ENCODE data around the gene ELF4. TPM values are rescaled to one million over a fixed set of nuclear protein-coding genes. Genes with fewer than 3 reads are reported as not detected.

ELF4 gene
- total RNA-seq: 10 to 100 TPM; 21.6 to 25.4 TPM

DNA sequence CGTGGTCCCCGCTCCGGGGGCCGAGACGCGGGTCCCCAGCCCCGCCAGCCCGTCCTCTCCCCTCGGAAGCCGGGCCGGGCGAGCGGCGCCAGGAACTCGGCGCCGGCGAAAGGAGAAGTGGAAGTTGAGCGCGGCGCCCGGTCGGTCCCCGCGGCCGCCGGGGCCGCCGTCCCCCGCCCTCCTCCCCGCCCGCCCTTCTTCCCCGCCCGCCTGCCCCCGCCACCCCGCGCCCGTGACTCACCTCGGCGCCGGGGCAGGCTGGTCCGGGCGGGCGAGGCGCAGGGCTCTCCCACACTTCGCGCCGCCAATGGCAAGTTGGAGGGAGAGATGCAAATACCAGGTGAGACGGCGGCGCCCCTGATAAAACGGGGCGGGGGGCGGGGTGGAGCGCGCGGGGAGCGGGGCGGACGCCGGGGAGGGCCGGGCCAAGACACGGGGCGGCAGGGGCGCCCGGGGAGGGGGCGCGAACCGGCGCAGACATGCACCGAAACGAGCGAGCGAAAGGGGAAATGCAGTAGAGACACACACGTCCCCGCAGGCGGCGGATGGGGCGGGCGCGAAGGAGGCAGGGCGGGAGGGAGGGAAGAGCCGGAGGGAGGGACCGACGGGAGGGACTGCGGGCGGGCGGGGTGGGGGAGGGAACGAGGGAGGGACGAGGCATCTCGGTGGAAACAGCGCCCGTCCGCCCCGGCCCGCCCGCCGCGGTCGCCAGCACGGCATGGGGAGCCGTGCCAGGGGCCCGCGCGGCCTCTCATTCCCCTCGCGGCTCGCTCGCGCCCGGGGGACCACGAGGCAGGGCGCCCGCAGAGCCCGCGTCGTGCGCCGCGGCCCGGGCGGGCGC is at the start of gene ELF4:
Gene ELF4 (minus strand): TSS at position 119 of the 841 bp plus-strand sequence. CDS start 29,167 bp downstream, outside the sequence.
- ATAC-seq (peak; percentile 76 to 77), DNase-seq (ENCODE audit: low spot score in 2 of 2) (peak in 1 of 2 donors; percentile 42)
- H3K36me3 Mint-ChIP-seq: peaks cover 0 to 4% of the 10 kb centered on the region in 2 donors
- no peaks in the 10 kb centered on the region for H3K9me3 Mint-ChIP-seq
- peak within 1 kb of the TSS; percentile 84 to 90 for H3K27ac Mint-ChIP-seq

DNA sequence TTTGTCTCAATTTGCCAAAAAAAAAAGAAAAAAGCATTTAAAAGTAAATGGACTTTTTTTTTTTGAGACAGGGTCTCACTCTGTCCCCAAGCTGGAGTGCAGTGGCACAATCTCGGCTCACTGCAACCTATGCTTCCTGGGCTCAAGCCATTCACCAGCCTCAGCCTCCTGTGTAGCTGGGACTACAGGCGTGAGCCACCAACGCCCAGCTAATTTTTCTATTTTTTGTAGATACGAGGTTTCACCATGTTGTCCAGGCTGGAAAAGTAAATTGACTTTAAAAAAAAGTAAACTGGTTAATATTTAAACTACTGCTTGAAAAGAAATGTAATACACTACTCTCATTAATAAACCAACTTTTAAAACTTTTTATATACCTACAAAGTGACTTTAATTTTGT is 49.5 kb upstream of the ELF4 start:
- H3K9me3 Mint-ChIP-seq: no peaks in the 10 kb centered on the region
- ATAC-seq (no peak), DNase-seq (ENCODE audit: low spot score in 2 of 2) (no peak)
- no peak overlapping the region for H3K27ac Mint-ChIP-seq
- H3K36me3 Mint-ChIP-seq: no peaks in the 10 kb centered on the region

DNA sequence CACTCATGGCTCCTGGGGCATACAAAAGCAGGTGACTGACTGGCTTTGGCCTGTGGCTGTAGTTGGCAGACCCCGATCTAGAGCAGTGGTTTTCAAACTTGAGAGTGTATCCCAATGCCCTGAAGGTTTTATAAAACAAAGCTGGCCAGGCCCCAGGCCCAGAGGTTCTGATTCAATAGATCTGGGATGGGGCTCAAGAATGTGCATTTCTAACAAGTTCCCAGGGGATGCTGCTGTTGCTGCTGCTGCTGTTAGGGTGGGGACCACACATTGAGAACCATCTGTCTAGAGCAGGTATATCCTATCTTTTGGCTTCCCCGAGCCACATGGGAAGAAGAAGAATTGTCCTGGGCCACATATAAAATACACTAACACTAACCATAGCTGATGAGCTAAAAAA is 48.0 kb upstream of the ELF4 start:
- DNase-seq (ENCODE audit: low spot score in 2 of 2) (no peak), ATAC-seq (no peak)
- no peaks in the 10 kb centered on the region for H3K9me3 Mint-ChIP-seq
- H3K36me3 Mint-ChIP-seq: no peaks in the 10 kb centered on the region
- no peak overlapping the region for H3K27ac Mint-ChIP-seq

DNA sequence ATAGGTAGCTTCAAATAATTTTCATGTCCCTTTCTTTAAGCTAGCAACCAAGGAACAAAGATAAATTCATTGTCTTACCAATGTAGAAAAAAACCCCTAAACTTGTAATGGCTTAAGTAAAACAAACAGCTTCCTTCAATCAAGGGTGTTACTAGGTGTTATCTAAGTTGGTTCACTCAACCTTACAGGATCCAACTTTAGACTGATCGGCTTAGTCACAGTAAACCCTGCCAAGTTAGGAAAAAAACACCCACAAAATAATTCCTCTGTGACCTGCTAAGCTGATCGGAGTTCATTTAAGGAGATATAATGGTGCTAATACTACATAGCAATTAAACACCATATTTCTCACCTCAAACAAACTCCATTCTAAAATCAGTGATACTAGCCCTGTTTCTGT is 45.3 kb upstream of the ELF4 start:
- DNase-seq (ENCODE audit: low spot score in 2 of 2) (no peak), ATAC-seq (no peak)

DNA sequence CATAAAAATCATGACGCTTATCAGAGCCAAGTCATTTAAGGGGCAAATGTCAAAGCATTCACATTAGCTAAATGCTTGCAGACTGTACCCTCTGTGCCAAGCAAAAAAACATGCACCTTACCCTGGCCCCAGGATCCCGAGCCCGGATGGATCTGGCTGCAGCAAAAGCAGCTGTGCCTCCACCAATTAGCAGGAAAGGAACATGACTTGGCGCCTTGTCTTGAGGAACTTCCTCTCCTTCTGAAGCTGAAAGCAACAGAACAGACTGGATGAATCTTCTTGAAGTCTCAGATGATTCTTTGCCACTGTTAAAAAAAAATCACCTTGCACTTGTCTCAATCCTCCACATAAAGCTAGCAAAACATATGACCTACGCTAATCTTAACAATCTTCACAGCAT is 37.3 kb upstream of the ELF4 start:
- no peak for ATAC-seq
- Mint-ChIP-seq H3K9me3 (no peaks in the 10 kb centered on the region), H3K27ac (no peak overlapping the region)

More for the DNA sequence above, 45.3 kb upstream of the ELF4 start:
- Mint-ChIP-seq H3K9me3 (no peaks in the 10 kb centered on the region), H3K36me3 (no peaks in the 10 kb centered on the region), H3K27ac (no peak overlapping the region)

DNA sequence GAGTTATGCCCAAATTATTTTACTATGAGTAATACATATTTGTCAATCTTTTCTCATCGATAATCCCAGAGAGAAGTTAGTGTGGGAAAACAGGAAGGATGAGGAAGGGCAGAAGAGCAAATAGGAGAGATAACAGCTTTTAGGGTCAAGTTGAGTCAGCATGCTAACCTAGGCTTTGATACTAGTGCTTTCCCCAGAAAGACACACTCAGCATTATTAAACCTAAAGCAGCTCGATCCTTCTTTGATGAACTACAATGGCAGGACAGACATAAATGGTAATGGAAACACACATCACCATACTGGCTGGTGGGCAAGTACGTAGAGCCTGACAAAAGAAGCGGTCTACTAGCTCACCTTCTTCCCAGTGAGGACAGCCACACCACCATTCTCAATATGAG is 34.8 kb upstream of the ELF4 start:
- Mint-ChIP-seq H3K27ac (no peak overlapping the region), H3K9me3 (no peaks in the 10 kb centered on the region), H3K36me3 (peaks cover 9 to 20% of the 10 kb centered on the region in 2 donors)
- no peak for ATAC-seq
- DNase-seq (ENCODE audit: low spot score in 2 of 2): no peak

More for the DNA sequence above, 37.3 kb upstream of the ELF4 start:
- no peak for DNase-seq (ENCODE audit: low spot score in 2 of 2)
- H3K36me3 Mint-ChIP-seq: peaks cover 8 to 20% of the 10 kb centered on the region in 2 donors

DNA sequence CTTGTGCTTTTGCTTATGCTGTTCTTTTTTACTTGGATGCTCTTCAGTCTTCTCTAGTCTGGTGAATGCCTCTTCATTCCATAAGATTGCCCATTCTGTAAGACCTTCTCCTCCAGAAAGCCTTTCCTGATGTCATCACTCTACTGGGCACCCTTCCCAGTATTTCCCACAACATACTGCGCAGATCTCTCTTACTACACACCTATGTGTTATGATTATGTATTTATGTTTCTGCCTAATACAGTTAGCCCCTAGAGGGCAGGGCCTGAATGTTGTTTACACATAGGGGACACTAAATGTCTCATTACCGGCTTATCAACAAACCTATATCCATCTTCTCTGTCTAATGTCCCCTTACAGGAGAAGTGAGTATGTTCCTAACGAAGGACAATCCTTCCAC is 34.2 kb upstream of the ELF4 start:
- no peak for ATAC-seq
- Mint-ChIP-seq H3K27ac (no peak overlapping the region), H3K9me3 (no peaks in the 10 kb centered on the region), H3K36me3 (peaks cover 9 to 20% of the 10 kb centered on the region in 2 donors)
- DNase-seq (ENCODE audit: low spot score in 2 of 2): no peak

DNA sequence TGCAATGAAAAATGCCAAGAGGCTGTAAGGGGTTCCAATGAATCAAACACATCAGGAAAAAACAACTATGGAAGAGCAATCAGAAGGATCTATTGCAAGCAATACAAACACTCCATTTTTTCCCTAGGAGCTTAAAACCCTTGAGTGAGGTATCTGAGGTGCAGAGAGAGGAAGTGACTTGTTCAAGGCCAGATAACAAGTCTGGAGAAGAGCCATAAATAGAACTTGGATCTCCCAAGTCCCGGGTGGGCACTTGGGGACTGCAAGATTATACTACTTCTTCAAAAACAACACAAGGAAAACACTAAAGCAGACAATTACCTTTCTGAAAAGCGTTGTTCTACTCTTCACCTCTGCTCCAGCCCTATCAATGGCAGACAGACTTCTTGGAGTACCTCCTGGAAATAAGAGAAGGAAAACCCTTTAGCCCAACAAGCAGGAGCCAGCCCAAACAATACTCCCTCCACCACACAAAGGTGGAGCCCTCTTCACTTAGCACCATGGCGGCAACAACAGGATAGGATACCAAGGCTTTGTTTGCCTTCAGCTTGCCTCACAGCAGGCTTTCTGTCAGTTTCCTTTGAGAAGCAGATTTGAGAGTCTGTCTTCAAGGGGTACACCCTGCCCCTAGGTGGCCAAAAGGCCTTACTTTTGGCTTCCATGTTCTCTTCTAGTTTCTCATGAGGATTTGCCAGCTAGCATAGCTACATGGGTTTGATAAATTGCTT is 29.3 kb upstream of the ELF4 start:
- peaks cover 9 to 13% of the 10 kb centered on the region in 2 donors for H3K36me3 Mint-ChIP-seq
- no peaks in the 10 kb centered on the region for H3K9me3 Mint-ChIP-seq

DNA sequence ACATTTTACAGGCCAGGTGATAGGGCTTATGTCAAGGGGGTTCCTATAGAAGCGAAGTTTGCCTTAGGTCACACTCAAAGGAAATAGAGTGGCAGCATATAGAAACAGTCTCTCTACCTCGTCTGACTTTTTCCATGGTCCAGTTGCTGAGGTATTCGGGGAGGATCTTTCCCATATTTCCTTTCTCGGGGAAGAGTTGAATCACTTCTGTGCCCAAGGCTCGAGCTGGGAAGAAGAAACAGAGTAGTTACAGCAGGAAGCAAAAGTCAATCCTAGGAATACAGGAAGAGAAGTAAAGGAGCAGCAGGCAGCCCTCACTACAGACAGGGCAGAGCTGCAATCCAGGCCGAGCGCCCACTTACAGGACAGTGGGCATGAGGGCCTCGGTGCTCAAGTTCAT is 26.7 kb upstream of the ELF4 start:
- Mint-ChIP-seq H3K9me3 (no peaks in the 10 kb centered on the region), H3K36me3 (no peaks in the 10 kb centered on the region), H3K27ac (no peak overlapping the region)
- DNase-seq (ENCODE audit: low spot score in 2 of 2): no peak
- ATAC-seq: no peak

More for the DNA sequence above, 29.3 kb upstream of the ELF4 start:
- DNase-seq (ENCODE audit: low spot score in 2 of 2) (no peak), ATAC-seq (no peak)
- peak overlapping the region in 1 of 2 donors; percentile 20 for H3K27ac Mint-ChIP-seq

DNA sequence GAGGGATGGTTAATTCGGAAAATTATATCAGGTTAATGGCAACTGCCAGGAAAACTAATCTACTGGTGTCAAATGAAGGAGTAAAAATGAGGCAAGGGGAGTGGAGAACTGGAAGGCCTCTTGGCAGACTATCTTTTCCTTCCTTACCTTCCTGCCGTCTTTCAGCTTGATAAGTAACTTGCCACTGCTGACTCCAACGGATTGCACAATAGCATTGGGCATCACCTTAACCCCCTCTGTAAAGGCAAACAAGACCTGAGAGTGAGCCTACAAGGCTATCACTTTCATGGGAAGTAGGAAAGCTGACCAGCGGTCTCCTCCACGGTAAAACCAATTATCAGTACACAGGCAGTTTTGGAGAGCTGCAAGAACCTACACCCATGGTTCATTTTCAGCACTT is 26.2 kb upstream of the ELF4 start:
- DNase-seq (ENCODE audit: low spot score in 2 of 2) (no peak), ATAC-seq (no peak)
- Mint-ChIP-seq H3K9me3 (no peaks in the 10 kb centered on the region), H3K27ac (no peak overlapping the region), H3K36me3 (no peaks in the 10 kb centered on the region)

DNA sequence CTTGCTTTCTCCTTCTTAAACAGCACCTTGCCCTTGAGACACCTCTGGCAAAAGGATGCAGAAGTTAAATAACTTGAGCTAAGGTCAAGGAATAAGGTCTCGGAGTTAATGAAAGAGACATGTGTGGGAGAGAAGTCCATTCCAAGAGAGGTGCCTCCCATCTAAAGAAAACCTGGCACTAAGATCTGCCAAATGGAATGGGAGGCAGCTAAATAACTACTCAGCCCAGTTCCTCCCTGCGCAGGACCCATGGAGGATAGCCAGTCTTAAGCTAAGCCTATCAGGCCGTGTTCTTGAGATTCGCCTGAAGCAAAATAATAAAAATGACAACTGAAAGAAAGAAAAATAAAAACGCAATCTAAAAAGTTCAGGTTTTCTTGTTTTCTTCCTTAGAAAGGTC is 20.7 kb upstream of the ELF4 start:
- no peak overlapping the region for H3K27ac Mint-ChIP-seq
- no peaks in the 10 kb centered on the region for H3K36me3 Mint-ChIP-seq
- no peak for DNase-seq (ENCODE audit: low spot score in 2 of 2)
- ATAC-seq: no peak
- no peaks in the 10 kb centered on the region for H3K9me3 Mint-ChIP-seq

DNA sequence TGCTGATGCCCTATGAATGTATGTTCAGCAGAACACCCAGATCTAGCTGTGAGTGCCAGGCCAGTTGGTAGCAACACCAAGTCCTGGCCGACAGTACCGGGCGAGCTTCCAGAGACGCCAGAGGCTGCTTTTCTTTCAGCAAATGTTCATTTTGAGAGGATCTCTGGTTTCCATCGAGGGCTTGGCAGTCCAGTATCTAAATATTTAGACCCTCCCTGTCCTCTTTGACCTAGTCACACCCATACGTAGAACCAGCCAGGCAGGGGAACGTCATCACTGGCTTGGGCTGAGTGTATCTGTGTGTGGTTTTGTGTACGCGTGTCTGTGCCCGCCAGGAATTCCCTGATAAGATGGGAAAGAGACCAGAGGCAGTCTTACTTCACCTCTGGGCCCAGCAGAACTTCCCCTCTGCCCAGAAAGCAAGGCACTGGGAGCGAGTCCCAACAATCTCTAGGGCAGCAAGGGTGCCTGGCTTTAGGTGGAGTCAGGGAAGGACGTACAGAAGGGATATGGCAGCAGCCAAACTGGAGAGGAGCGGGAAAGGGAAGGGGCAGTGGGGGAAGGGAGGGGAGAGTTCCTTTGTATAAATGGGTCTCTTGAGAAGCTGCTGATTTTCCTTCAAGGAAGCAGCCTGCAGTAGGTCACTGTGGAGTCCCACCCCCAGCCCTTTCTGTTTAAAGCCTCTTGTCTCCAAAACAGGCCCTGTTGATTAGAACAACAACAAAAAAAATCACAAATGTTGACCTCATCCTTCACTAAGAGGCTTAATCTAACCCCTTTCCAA is 15.0 kb upstream of the ELF4 start:
- no peak for DNase-seq (ENCODE audit: low spot score in 2 of 2)
- Mint-ChIP-seq H3K9me3 (no peaks in the 10 kb centered on the region), H3K27ac (peak overlapping the region in 1 of 2 donors; percentile 81), H3K36me3 (no peaks in the 10 kb centered on the region)
- no peak for ATAC-seq

DNA sequence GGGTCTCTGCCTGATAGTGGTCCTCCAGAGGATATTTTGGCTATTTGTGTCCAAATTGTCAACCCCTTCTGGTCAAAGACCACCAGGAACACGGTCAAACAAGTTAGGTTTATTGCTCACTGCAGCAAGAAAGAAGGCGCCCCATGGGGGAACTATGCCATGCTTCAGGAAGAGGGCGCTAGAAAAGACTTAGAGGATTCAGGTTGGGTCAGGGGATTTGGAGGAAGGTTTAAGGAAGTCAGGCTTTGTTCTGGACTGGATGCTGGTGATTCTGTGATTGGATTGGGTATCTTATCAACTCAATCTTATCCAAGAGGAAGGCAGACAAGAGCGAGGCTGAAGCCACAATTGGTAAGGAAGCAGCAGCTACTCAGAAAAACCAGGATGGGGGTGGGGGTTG is 14.3 kb upstream of the ELF4 start:
- no peak overlapping the region for H3K27ac Mint-ChIP-seq

DNA sequence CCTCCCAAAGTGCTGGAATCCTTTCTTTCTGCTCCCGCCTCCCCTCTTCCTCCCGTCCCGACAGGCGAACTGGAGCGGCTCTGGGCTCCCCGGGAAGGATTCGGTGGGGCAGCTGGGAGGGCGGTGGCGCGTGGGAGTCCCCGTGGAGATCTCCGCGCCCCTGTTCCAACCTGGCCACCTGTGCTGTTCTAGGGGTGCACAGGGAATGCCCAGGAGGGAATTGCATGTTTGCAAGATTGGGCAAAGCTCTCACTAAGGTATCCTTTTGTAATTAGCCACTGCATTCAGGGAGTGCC is 11.2 kb upstream of the ELF4 start:
- H3K27ac Mint-ChIP-seq: no peak overlapping the region
- no peak for DNase-seq (ENCODE audit: low spot score in 2 of 2)
- no peak for ATAC-seq
- H3K36me3 Mint-ChIP-seq: no peaks in the 10 kb centered on the region
- H3K9me3 Mint-ChIP-seq: no peaks in the 10 kb centered on the region

More for the DNA sequence above, 14.3 kb upstream of the ELF4 start:
- DNase-seq (ENCODE audit: low spot score in 2 of 2) (no peak), ATAC-seq (no peak)
- Mint-ChIP-seq H3K36me3 (no peaks in the 10 kb centered on the region), H3K9me3 (no peaks in the 10 kb centered on the region)

DNA sequence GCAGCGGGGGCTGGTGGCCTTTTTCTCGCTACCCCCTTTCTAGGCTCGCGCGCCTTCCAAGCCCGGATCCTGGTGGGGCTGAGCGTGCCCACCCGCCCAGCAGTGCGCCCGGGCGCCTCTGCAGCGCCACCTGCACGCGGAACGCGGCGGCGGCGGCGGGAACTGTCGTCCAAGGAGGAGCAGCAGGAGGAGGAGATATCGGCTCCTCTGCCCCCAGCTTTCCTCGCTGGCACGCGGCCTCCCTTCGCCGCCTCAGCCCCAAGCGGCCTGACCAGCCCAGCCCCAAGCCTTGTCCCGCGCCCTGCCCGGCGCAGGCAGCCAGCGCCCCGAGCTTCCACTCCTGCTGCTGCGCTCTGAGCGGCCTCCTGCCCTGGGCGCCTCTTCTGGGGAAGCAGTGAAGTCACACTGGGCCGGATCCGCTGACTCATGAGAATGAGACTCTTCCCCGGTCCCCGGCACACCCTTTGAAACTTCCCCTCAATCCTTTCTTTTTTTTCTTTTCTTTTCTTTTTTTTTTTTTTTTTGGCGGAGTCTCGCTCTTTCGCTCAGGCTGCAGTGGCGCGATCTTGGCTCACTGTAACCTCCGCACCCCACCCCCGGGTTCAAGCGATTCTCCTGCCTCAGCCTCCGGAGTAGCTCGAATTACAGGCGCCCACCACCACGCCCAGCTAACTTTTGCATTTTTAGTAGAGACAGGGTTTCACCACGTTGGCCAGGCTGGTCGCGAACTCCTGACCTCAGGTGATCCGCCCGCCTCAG is 10.6 kb upstream of the ELF4 start:
- ATAC-seq: peak; percentile 90 to 95
- Mint-ChIP-seq H3K36me3 (no peaks in the 10 kb centered on the region), H3K9me3 (no peaks in the 10 kb centered on the region), H3K27ac (peak overlapping the region in 1 of 2 donors; percentile 96)
- peak; percentile 73 for DNase-seq (ENCODE audit: low spot score in 2 of 2)

DNA sequence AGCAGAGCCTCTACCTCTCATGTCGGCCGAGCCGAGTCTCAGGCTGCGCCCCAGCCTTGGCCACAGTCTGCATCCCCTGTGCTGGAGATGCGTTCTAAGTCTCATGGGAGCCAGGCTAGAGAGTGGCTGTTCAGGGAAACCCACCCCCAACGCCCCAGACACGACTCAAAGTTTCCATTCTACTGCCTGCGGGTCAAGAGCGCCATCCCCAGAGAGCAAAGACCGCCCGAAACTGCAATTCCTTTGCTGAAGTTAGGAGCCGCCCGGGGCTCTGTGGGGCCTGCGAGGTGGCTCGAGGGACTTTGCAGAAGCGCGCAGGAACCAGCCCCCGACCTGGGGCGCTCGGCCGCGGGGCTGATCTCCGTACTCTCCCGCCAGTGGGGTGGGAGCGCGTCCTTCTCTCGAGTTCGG is 10.0 kb upstream of the ELF4 start:
- ATAC-seq (peak; percentile 20 to 39), DNase-seq (ENCODE audit: low spot score in 2 of 2) (no peak)
- no peak overlapping the region for H3K27ac Mint-ChIP-seq
- H3K36me3 Mint-ChIP-seq: no peaks in the 10 kb centered on the region
- no peaks in the 10 kb centered on the region for H3K9me3 Mint-ChIP-seq
